Measurements from ENCODE around the gene PTOV1. TPM values are rescaled to one million over a fixed set of nuclear protein-coding genes. Genes with fewer than 3 reads are reported as not detected.

The PTOV1 gene
- total RNA-seq, 2 experiments from 2014 or later = 60.7 to 76.8 TPM

GRCh38 chr19:49877020-49877878, 26.3 kb downstream of the PTOV1 start, which contains the start of the genes AKT1S1 and TBC1D17:
Gene AKT1S1 (minus strand): TSS chr19:49877355. CDS start chr19:49873295, 4,060 bp downstream.
Gene TBC1D17 (plus strand): TSS chr19:49877702. CDS start chr19:49877724, 22 bp downstream.
- CTCF ChIA-PET = interaction anchor here (1.3 to 2.3 kb wide), 2 partner anchors 14 to 51 kb away, joined by 5 to 11 read pairs; no protein-coding TSS in a partner anchor
- no peak within 1 kb of the TSS for H3K4me3 Mint-ChIP-seq

GRCh38 chr19:49877879-49878743, 27.2 kb downstream of the PTOV1 start:
- POLR2A ChIA-PET = no interaction called here
- H3K4me3 Mint-ChIP-seq = no peak overlapping the region
- no peaks in the 10 kb centered on the region for H3K9me3 Mint-ChIP-seq
- peak; percentile 99 for DNase-seq
- CTCF ChIA-PET = interaction anchor here (2.3 kb wide), 1 partner anchor 13 kb away, joined by 11 read pairs; no protein-coding TSS in a partner anchor
- no peak overlapping the region for H3K27ac Mint-ChIP-seq
- H3K4me1 Mint-ChIP-seq = peaks cover 30% of the 10 kb centered on the region
- H3K36me3 Mint-ChIP-seq (ENCODE audit: low read depth) = peaks cover 24% of the 10 kb centered on the region
- H3K27me3 Mint-ChIP-seq = no peaks in the 10 kb centered on the region

More at GRCh38 chr19:49877020-49877878, 26.3 kb downstream of the PTOV1 start, which contains the start of the genes AKT1S1 and TBC1D17:
- peaks cover 18% of the 10 kb centered on the region for H3K36me3 Mint-ChIP-seq (ENCODE audit: low read depth)
- H3K4me1 Mint-ChIP-seq = peaks cover 31% of the 10 kb centered on the region
- peak; percentile 99 for DNase-seq
- H3K27ac Mint-ChIP-seq = no peak within 1 kb of the TSS
- POLR2A ChIA-PET = no interaction called here
- H3K27me3 Mint-ChIP-seq = no peaks in the 10 kb centered on the region
- no peaks in the 10 kb centered on the region for H3K9me3 Mint-ChIP-seq

DNA sequence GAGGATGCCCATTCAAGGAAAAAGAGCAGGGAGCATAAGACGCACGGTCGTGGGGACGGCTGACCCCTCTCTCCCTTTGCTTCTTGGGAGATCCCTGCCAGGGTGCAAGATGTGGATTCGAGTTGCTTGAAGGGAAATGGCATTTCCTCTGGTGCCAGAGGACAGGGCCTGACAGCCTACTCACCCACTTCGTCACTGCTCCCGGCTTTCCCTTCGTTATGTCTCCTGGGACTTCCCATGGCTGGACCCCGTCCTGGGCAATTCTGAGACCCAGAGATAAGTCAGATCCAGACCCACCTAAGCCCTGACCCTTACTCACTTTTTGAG, 27.7 kb downstream of the PTOV1 start:
- ChIA-PET CTCF (interaction anchor here (0.6 to 0.7 kb wide), 2 partner anchors 15 to 964 kb away, joined by 3 to 4 read pairs; no protein-coding TSS in a partner anchor), POLR2A (no interaction called here)
- Mint-ChIP-seq H3K27ac (no peak overlapping the region), H3K36me3 (ENCODE audit: low read depth) (peaks cover 30% of the 10 kb centered on the region), H3K4me1 (peaks cover 32% of the 10 kb centered on the region), H3K9me3 (no peaks in the 10 kb centered on the region), H3K4me3 (no peak overlapping the region), H3K27me3 (no peaks in the 10 kb centered on the region)
- DNase-seq = no peak

GRCh38 chr19:49879243-49879963, 28.4 kb downstream of the PTOV1 start:
- H3K27me3 Mint-ChIP-seq = no peaks in the 10 kb centered on the region
- no peaks in the 10 kb centered on the region for H3K9me3 Mint-ChIP-seq
- POLR2A ChIA-PET = no interaction called here
- peak overlapping the region; percentile 41 for H3K27ac Mint-ChIP-seq
- H3K4me3 Mint-ChIP-seq = no peak overlapping the region
- H3K4me1 Mint-ChIP-seq = peaks cover 32% of the 10 kb centered on the region
- H3K36me3 Mint-ChIP-seq (ENCODE audit: low read depth) = peaks cover 34% of the 10 kb centered on the region
- DNase-seq = peak; percentile 29
- CTCF ChIA-PET = interaction anchor here (0.6 to 0.7 kb wide), 3 partner anchors 14 to 965 kb away, joined by 3 to 4 read pairs (median 4); no protein-coding TSS in a partner anchor

- peak overlapping the region; percentile 41 for H3K27ac Mint-ChIP-seq
- H3K36me3 Mint-ChIP-seq (ENCODE audit: low read depth) = peaks cover 40% of the 10 kb centered on the region
- POLR2A ChIA-PET = no interaction called here
- no peaks in the 10 kb centered on the region for H3K9me3 Mint-ChIP-seq
- no peak for DNase-seq
- no peaks in the 10 kb centered on the region for H3K27me3 Mint-ChIP-seq
- H3K4me3 Mint-ChIP-seq = no peak overlapping the region
- peaks cover 23% of the 10 kb centered on the region for H3K4me1 Mint-ChIP-seq
- CTCF ChIA-PET = interaction anchor here (1.4 kb wide), 1 partner anchor 14 kb away, joined by 4 read pairs; no protein-coding TSS in a partner anchor
Observed at GRCh38 chr19:49880162-49880869, 29.4 kb downstream of the PTOV1 start.

GRCh38 chr19:49881186-49881585, 30.2 kb downstream of the PTOV1 start:
- no peak for DNase-seq
- H3K9me3 Mint-ChIP-seq = no peaks in the 10 kb centered on the region
- H3K4me3 Mint-ChIP-seq = no peak overlapping the region
- H3K27me3 Mint-ChIP-seq = no peaks in the 10 kb centered on the region
- peak overlapping the region; percentile 13 for H3K27ac Mint-ChIP-seq
- H3K36me3 Mint-ChIP-seq (ENCODE audit: low read depth) = peaks cover 42% of the 10 kb centered on the region
- CTCF ChIA-PET = interaction anchor here (1.4 kb wide), 1 partner anchor 13 kb away, joined by 4 read pairs; no protein-coding TSS in a partner anchor
- POLR2A ChIA-PET = no interaction called here
- peaks cover 19% of the 10 kb centered on the region for H3K4me1 Mint-ChIP-seq

- no peak overlapping the region for H3K27ac Mint-ChIP-seq
Observed at GRCh38 chr19:49881672-49882394, 30.9 kb downstream of the PTOV1 start.

DNA sequence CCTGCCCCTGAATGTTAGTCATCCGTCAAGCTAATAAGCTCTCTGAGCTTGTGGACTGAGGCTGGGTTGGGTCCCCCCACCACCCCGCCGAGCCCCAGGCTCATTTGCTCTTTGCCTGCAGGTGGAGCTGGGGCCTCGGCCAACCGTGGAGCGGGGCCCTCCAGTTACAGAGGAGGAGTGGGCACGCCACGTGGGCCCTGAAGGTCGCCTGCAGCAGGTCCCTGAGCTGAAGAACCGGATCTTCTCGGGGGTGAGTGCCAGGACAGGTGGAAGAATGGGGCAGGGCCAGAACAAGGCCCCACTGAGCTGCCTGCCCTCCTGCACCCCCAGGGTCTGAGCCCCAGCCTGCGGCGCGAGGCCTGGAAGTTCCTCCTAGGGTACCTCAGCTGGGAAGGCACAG, 31.7 kb downstream of the PTOV1 start:
- Mint-ChIP-seq H3K4me3 (no peak overlapping the region), H3K9me3 (no peaks in the 10 kb centered on the region), H3K36me3 (ENCODE audit: low read depth) (peaks cover 42% of the 10 kb centered on the region), H3K4me1 (peaks cover 19% of the 10 kb centered on the region), H3K27me3 (no peaks in the 10 kb centered on the region), H3K27ac (no peak overlapping the region)
- ChIA-PET CTCF (interaction anchor here (1.0 to 1.2 kb wide), 2 partner anchors 12 to 23 kb away, joined by 3 to 6 read pairs; no protein-coding TSS in a partner anchor), POLR2A (no interaction called here)
- DNase-seq = no peak

More at GRCh38 chr19:49881672-49882394, 30.9 kb downstream of the PTOV1 start:
- peaks cover 19% of the 10 kb centered on the region for H3K4me1 Mint-ChIP-seq
- no peak for DNase-seq
- no peaks in the 10 kb centered on the region for H3K27me3 Mint-ChIP-seq
- no peak overlapping the region for H3K4me3 Mint-ChIP-seq
- CTCF ChIA-PET = interaction anchor here (0.6 to 1.4 kb wide), 4 partner anchors 13 to 700 kb away, joined by 3 to 6 read pairs (median 4); no protein-coding TSS in a partner anchor
- no peaks in the 10 kb centered on the region for H3K9me3 Mint-ChIP-seq
- POLR2A ChIA-PET = no interaction called here
- peaks cover 42% of the 10 kb centered on the region for H3K36me3 Mint-ChIP-seq (ENCODE audit: low read depth)

- Mint-ChIP-seq H3K4me3 (no peak overlapping the region), H3K27ac (no peak overlapping the region), H3K27me3 (no peaks in the 10 kb centered on the region), H3K36me3 (ENCODE audit: low read depth) (peaks cover 42% of the 10 kb centered on the region), H3K9me3 (no peaks in the 10 kb centered on the region), H3K4me1 (peaks cover 15% of the 10 kb centered on the region)
- no peak for DNase-seq
- CTCF ChIA-PET = interaction anchor here (1.0 to 1.2 kb wide), 2 partner anchors 12 to 22 kb away, joined by 3 to 6 read pairs; no protein-coding TSS in a partner anchor
- POLR2A ChIA-PET = no interaction called here
Observed at GRCh38 chr19:49883094-49883493, 32.1 kb downstream of the PTOV1 start.

- H3K36me3 Mint-ChIP-seq (ENCODE audit: low read depth) = peaks cover 39% of the 10 kb centered on the region
- ChIA-PET POLR2A (no interaction called here), CTCF (no interaction called here)
Observed at GRCh38 chr19:49884109-49884508, 33.1 kb downstream of the PTOV1 start.

DNA sequence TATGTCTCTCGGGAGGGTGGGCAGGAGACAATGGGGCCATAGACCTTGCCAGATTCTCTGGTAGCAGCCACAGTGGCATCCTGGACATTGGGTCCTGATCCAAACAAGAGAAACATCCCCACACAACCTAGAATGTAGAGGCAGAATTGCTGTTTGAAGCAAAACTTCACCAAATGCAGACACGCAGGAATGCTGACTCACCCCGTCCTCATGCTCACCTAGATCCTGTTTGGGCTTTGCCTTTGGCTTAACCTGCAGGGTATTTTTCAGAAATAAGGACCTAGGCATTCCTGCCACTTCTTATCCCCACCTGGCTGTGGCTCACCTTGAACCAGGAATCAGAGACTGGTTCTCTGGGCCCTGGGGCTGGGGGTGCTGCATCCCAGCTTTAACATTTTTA, 33.8 kb downstream of the PTOV1 start:
- Mint-ChIP-seq H3K36me3 (ENCODE audit: low read depth) (peaks cover 35% of the 10 kb centered on the region), H3K27ac (no peak overlapping the region), H3K9me3 (no peaks in the 10 kb centered on the region), H3K4me1 (peaks cover 4% of the 10 kb centered on the region), H3K27me3 (no peaks in the 10 kb centered on the region), H3K4me3 (no peak overlapping the region)
- ChIA-PET POLR2A (no interaction called here), CTCF (no interaction called here)
- DNase-seq = no peak

More at GRCh38 chr19:49884109-49884508, 33.1 kb downstream of the PTOV1 start:
- H3K4me1 Mint-ChIP-seq = peaks cover 8% of the 10 kb centered on the region
- no peak overlapping the region for H3K4me3 Mint-ChIP-seq
- DNase-seq = no peak
- no peaks in the 10 kb centered on the region for H3K27me3 Mint-ChIP-seq
- no peaks in the 10 kb centered on the region for H3K9me3 Mint-ChIP-seq
- H3K27ac Mint-ChIP-seq = no peak overlapping the region

Measured in activated CD4-positive, alpha-beta T cell treated with anti-CD3 and anti-CD28 coated beads, Interleukin-2, amount 10 ng/mL, durations not matched to agents 7 days and 5 days (primary cell).